GM12878 (cell line): ENCODE results near the gene MAST4.

Experiments
- CREB1 ChIP-seq: IDR thresholded peaks from 2 replicates; pipeline ENCODE4 v1.6.1; 2012; ENCODE audit warnings: low read depth, mild to moderate bottlenecking, inconsistent platforms
- CTCF ChIP-seq, 3 experiments: IDR thresholded peaks in 2 of 3; conservative IDR thresholded peaks in 1 of 3; 2 replicates each; pipeline ENCODE4 v1.5.1; 2011; ENCODE audit warnings: low read depth in 3 of 3, low read length in 3 of 3, mild to moderate bottlenecking in 3 of 3, control low read depth in 2 of 3, moderate library complexity in 2 of 3, inconsistent platforms in 1 of 3, mixed read lengths in 1 of 3; ENCODE audit not compliant: control insufficient read depth in 2 of 3, insufficient read depth in 1 of 3; ENCODE audit errors: extremely low read depth in 1 of 3
- PKNOX1 ChIP-seq: fragments of 450-650 bp; IDR thresholded peaks from 2 replicates; pipeline ENCODE4 v1.6.1; 2016; ENCODE audit warnings: mild to moderate bottlenecking
- SMAD1 ChIP-seq: fragments of 450-650 bp; IDR thresholded peaks from 2 replicates; pipeline ENCODE4 v1.6.1; 2018; ENCODE audit warnings: mild to moderate bottlenecking, low read depth; ENCODE audit not compliant: partially characterized antibody
- SMC3 ChIP-seq: IDR thresholded peaks from 2 replicates; pipeline ENCODE4 v1.6.1; 2011; ENCODE audit warnings: low read length, improper control_type of control experiment, borderline replicate concordance
- USF1 ChIP-seq: IDR thresholded peaks from 2 replicates; pipeline ENCODE4 v1.6.1; 2011; ENCODE audit warnings: borderline replicate concordance, low read depth, mild to moderate bottlenecking, moderate library complexity, mixed read lengths, low read length; ENCODE audit not compliant: insufficient read depth; ENCODE audit errors: extremely low read length
- WRNIP1 ChIP-seq: IDR thresholded peaks from 2 replicates; pipeline ENCODE4 v1.6.1; 2011; ENCODE audit warnings: low read depth, low read length, improper control_type of control experiment, borderline replicate concordance
- YY1 ChIP-seq: IDR thresholded peaks from 2 replicates; pipeline ENCODE4 v1.6.1; 2011; ENCODE audit warnings: low read depth, mild to moderate bottlenecking, low read length
- ZBED1 ChIP-seq: IDR thresholded peaks from 2 replicates; pipeline ENCODE4 v1.6.1; 2016; ENCODE audit warnings: borderline replicate concordance

- TF ChIP-seq USF1 (no peak), ZBED1 (no peak), SMAD1 (no peak), CREB1 (no peak), SMC3 (no peak), YY1 (no peak), WRNIP1 (no peak), CTCF (IDR thresholded peaks at IDR 0.05 in 2 of 3, conservative IDR thresholded peaks at IDR 0.05 in 1 of 3; ENCODE audit: control insufficient read depth in 2 of 3, extremely low read depth in 1 of 3, insufficient read depth in 1 of 3, low read depth in 3 of 3, low read length in 3 of 3) (no peak), PKNOX1 (no peak)
These were observed 407.9 kb downstream of the MAST4 start for GRCh38 chr5:67003935-67004729.
